H1 (cell line): ENCODE results near the gene ZNF135. TPM values are rescaled to one million over a fixed set of nuclear protein-coding genes. Genes with fewer than 3 reads are reported as not detected.

ENCODE experiments used
- EGR1 ChIP-seq: IDR thresholded peaks from 2 replicates; pipeline ENCODE4 v1.6.1; 2011; ENCODE audit warnings: low read depth, low read length, borderline replicate concordance
- FOSL1 ChIP-seq: IDR thresholded peaks from 2 replicates; pipeline ENCODE4 v1.6.1; 2011; ENCODE audit warnings: mild to moderate bottlenecking, low read depth, low read length, moderate library complexity; ENCODE audit not compliant: insufficient read depth
- GTF2F1 ChIP-seq: IDR thresholded peaks from 2 replicates; pipeline ENCODE4 v1.6.1; 2012; ENCODE audit warnings: low read depth, low read length, improper control_type of control experiment, borderline replicate concordance
- HDAC2 ChIP-seq, 2 experiments: fragments of 300-600 bp in 1 of 2; sonication (generic) in 1 of 2; IDR thresholded peaks; 2 replicates each; pipeline ENCODE4 v1.6.1; 2011 to 2012; ENCODE audit warnings: low read depth in 2 of 2, low read length in 2 of 2, mild to moderate bottlenecking in 2 of 2, moderate library complexity in 2 of 2, borderline replicate concordance in 1 of 2, inconsistent platforms in 1 of 2
- HDAC6 ChIP-seq: IDR thresholded peaks from one replicate; pipeline ENCODE4 v1.7.1; 2012; ENCODE audit warnings: low read depth, mild to moderate bottlenecking, inconsistent platforms, low read length, moderate library complexity
- JUN ChIP-seq: IDR thresholded peaks from 2 replicates; pipeline ENCODE4 v1.6.1; 2011; ENCODE audit warnings: low read depth, mild to moderate bottlenecking, improper control_type of control experiment, low read length
- PHF8 ChIP-seq: fragments of 200-600 bp; sonication (generic); conservative IDR thresholded peaks from 2 replicates; pipeline ENCODE4 v1.7.1; 2012; ENCODE audit warnings: low read depth, mild to moderate bottlenecking, inconsistent platforms, low read length, moderate library complexity
- RFX5 ChIP-seq: IDR thresholded peaks from 2 replicates; pipeline ENCODE4 v1.6.1; 2011; ENCODE audit warnings: low read depth, low read length, improper control_type of control experiment, borderline replicate concordance
- SIN3A ChIP-seq, 2 experiments: IDR thresholded peaks in 1 of 2; conservative IDR thresholded peaks in 1 of 2; 2 replicates each; pipeline ENCODE4 v1.6.1; 2011 to 2012; ENCODE audit warnings: low read length in 2 of 2, improper control_type of control experiment in 1 of 2, low read depth in 1 of 2, mild to moderate bottlenecking in 1 of 2
- TAF1 ChIP-seq: IDR thresholded peaks from 2 replicates; pipeline ENCODE4 v1.6.1; 2011; ENCODE audit warnings: mild to moderate bottlenecking, low read depth, low read length
- TBP ChIP-seq: IDR thresholded peaks from 2 replicates; pipeline ENCODE4 v1.6.1; 2011; ENCODE audit warnings: low read depth, low read length, improper control_type of control experiment
- polyA plus RNA-seq, 7 experiments: library from polyadenylated mRNA; depleted of rRNA in 3 of 7; stranded (reverse) in 5 of 7; unstranded in 2 of 7; fragments of >200 nt in 5 of 7; fragments of 200-250 nt in 2 of 7; gene quantifications; 1 replicate in 5 of 7; 2 replicates in 1 of 7; 4 replicates in 1 of 7; pipeline versions ENCODE4 v1.2.1 to v1.2.3, GENCODE V29; 2011 to 2013; ENCODE audit warnings: missing spikeins in 2 of 7, mixed read lengths in 2 of 7
- total RNA-seq: library from RNA; stranded (reverse); fragmentation: NEBNext Ultra II Directional; extraction: Animal tissue kit (Norgen Biotek cat#: 25700); gene quantifications from 2 replicates; pipeline ENCODE4 v1.2.1, GENCODE V29; 2021
- TF ChIP-seq, protein P1 (sequence below): fragments of 300-600 bp; sonication (generic); IDR thresholded peaks from 2 replicates; pipeline ENCODE4 v1.7.1; 2012; ENCODE audit warnings: low read length, moderate library complexity, mild to moderate bottlenecking, inconsistent platforms; ENCODE audit not compliant: insufficient replicate concordance

The ZNF135 gene
- total and polyA plus RNA-seq, 2 of the 8 experiments (the other 6 are each of a cell fraction or from before 2014, with no cell fraction given): 5.2 to 7.9 TPM

DNA sequence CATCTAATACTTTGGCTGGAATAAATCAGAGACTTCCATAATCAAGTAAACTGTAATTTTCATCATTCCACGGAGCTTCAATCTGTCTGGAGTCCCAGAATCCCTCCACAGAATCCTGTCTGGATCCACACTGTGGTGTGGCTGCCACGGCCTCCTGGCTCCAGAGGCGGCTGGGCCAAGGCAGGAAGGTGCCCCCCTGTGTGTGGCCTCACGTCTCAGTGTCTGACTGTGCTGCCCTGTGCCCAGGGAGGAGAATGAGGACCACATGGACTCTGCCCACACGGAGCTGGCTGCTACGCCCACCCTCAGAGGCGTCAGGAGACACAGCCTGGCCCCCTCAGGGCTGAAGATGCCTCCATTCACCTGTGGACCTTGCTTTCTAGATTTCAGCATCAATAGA, 12.2 kb upstream of the ZNF135 start (continued):
- TF ChIP-seq, protein P1, sequence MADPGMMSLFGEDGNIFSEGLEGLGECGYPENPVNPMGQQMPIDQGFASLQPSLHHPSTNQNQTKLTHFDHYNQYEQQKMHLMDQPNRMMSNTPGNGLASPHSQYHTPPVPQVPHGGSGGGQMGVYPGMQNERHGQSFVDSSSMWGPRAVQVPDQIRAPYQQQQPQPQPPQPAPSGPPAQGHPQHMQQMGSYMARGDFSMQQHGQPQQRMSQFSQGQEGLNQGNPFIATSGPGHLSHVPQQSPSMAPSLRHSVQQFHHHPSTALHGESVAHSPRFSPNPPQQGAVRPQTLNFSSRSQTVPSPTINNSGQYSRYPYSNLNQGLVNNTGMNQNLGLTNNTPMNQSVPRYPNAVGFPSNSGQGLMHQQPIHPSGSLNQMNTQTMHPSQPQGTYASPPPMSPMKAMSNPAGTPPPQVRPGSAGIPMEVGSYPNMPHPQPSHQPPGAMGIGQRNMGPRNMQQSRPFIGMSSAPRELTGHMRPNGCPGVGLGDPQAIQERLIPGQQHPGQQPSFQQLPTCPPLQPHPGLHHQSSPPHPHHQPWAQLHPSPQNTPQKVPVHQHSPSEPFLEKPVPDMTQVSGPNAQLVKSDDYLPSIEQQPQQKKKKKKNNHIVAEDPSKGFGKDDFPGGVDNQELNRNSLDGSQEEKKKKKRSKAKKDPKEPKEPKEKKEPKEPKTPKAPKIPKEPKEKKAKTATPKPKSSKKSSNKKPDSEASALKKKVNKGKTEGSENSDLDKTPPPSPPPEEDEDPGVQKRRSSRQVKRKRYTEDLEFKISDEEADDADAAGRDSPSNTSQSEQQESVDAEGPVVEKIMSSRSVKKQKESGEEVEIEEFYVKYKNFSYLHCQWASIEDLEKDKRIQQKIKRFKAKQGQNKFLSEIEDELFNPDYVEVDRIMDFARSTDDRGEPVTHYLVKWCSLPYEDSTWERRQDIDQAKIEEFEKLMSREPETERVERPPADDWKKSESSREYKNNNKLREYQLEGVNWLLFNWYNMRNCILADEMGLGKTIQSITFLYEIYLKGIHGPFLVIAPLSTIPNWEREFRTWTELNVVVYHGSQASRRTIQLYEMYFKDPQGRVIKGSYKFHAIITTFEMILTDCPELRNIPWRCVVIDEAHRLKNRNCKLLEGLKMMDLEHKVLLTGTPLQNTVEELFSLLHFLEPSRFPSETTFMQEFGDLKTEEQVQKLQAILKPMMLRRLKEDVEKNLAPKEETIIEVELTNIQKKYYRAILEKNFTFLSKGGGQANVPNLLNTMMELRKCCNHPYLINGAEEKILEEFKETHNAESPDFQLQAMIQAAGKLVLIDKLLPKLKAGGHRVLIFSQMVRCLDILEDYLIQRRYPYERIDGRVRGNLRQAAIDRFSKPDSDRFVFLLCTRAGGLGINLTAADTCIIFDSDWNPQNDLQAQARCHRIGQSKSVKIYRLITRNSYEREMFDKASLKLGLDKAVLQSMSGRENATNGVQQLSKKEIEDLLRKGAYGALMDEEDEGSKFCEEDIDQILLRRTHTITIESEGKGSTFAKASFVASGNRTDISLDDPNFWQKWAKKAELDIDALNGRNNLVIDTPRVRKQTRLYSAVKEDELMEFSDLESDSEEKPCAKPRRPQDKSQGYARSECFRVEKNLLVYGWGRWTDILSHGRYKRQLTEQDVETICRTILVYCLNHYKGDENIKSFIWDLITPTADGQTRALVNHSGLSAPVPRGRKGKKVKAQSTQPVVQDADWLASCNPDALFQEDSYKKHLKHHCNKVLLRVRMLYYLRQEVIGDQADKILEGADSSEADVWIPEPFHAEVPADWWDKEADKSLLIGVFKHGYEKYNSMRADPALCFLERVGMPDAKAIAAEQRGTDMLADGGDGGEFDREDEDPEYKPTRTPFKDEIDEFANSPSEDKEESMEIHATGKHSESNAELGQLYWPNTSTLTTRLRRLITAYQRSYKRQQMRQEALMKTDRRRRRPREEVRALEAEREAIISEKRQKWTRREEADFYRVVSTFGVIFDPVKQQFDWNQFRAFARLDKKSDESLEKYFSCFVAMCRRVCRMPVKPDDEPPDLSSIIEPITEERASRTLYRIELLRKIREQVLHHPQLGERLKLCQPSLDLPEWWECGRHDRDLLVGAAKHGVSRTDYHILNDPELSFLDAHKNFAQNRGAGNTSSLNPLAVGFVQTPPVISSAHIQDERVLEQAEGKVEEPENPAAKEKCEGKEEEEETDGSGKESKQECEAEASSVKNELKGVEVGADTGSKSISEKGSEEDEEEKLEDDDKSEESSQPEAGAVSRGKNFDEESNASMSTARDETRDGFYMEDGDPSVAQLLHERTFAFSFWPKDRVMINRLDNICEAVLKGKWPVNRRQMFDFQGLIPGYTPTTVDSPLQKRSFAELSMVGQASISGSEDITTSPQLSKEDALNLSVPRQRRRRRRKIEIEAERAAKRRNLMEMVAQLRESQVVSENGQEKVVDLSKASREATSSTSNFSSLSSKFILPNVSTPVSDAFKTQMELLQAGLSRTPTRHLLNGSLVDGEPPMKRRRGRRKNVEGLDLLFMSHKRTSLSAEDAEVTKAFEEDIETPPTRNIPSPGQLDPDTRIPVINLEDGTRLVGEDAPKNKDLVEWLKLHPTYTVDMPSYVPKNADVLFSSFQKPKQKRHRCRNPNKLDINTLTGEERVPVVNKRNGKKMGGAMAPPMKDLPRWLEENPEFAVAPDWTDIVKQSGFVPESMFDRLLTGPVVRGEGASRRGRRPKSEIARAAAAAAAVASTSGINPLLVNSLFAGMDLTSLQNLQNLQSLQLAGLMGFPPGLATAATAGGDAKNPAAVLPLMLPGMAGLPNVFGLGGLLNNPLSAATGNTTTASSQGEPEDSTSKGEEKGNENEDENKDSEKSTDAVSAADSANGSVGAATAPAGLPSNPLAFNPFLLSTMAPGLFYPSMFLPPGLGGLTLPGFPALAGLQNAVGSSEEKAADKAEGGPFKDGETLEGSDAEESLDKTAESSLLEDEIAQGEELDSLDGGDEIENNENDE: no peak
- TF ChIP-seq PHF8 (no peak), EGR1 (no peak), RFX5 (no peak), HDAC2 (IDR thresholded peaks at IDR 0.05; ENCODE audit: borderline replicate concordance in 1 of 2, low read depth in 2 of 2, low read length in 2 of 2) (no peak), TBP (no peak), GTF2F1 (no peak), SIN3A (conservative IDR thresholded peaks at IDR 0.05 in 1 of 2, IDR thresholded peaks at IDR 0.05 in 1 of 2; ENCODE audit: low read depth in 1 of 2, low read length in 2 of 2) (no peak), JUN (no peak), FOSL1 (no peak), HDAC6 (no peak), TAF1 (no peak)
